Mesenteric fat pad (tissue), 1 donor: Measurements from ENCODE around the gene CDH13. TPM values are rescaled to one million over a fixed set of nuclear protein-coding genes. Genes with fewer than 3 reads are reported as not detected.

Source experiments
- DNase-seq: peaks from one replicate; pipeline ENCODE4 v3.0.0-alpha.2; 2020; ENCODE audit warnings: low spot score
- total RNA-seq: library from RNA; stranded (reverse); fragmentation: NEBNext Ultra II Directional; extraction: Animal tissue kit (Norgen Biotek cat#: 25700); gene quantifications from one replicate; pipeline ENCODE4 v1.2.1, GENCODE V29; 2021
- donor health status: DM: yes; HTN: yes; CAD: no.

CDH13 gene
- total RNA-seq, 1 donor from 2014 or later: 18.3 TPM

- DNase-seq: no peak
These were observed 1150.2 kb downstream of the CDH13 start for GRCh38 chr16:83776944-83777343.

DNA sequence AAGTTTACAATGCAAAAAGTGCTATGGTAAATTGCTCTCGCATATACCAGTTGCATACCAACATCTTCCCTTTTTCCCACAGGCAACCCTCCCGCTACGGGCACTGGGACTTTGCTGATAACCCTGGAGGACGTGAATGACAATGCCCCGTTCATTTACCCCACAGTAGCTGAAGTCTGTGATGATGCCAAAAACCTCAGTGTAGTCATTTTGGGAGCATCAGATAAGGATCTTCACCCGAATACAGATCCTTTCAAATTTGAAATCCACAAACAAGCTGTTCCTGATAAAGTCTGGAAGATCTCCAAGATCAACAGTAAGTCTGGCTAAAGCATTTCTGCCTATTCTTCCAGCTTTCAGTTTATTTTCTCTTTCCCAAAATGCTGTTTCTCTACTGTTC, 1153.1 kb downstream of the CDH13 start:
- no peak for DNase-seq

DNA sequence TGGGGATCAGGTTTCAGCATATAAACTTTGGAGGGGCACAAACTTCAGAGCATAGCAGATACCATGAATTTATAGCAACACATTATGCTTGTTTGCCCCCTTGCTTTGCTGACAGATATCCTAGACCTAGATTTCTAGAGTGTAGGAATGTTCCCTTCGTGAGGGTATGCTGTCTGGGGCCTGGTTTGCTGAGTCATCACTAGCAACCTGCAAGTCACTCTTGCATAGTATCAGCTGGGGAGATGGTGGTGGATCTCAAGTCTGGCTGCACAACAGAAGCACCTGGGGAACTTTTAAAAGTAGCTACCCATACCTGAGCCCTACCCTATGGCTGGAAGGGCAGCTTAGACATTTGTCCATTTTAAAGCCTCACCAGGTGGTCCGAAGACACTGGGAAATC, 1158.7 kb downstream of the CDH13 start:
- DNase-seq: no peak

DNA sequence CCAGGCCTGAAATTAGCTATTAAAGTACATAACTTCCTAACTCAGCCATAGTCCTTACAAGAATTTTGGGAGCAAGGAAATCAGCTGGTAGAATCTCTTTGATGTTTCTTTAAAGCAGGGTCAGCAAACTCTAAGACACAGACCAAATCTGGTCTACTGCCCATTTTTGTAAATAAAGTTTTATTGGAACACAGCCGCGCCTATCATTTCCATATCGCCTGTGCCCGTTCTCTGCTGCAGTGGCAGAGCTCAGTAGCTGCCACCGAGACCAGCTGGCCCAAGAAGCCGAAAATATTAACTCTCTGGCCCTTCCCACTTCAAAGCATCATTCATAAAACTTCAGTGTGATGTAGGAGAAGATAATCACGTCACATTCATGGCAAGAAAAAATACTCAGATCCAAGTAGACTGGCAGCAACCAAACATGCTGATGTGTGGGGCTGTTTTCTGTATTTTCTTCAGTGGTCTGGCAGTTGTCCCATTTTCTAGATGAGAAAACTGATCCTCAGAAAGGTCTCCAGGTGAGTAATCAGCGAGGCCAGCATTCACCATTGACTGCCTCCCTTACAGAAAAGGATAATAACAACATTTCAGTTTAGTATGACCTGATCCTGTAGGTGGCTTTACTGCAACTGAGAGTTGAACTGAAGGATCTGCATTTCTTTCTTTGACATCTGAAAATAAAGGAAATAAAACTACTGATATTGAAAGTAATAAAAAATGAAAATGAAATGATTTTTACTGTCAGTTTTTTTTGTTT, 1163.1 kb downstream of the CDH13 start:
- no peak for DNase-seq

- DNase-seq: no peak
These were observed 1165.1 kb downstream of the CDH13 start for GRCh38 chr16:83791916-83792315.

- no peak for DNase-seq
These were observed 1165.6 kb downstream of the CDH13 start for GRCh38 chr16:83792391-83792790.

- no peak for DNase-seq
These were observed 1166.4 kb downstream of the CDH13 start for GRCh38 chr16:83793179-83793578.

DNA sequence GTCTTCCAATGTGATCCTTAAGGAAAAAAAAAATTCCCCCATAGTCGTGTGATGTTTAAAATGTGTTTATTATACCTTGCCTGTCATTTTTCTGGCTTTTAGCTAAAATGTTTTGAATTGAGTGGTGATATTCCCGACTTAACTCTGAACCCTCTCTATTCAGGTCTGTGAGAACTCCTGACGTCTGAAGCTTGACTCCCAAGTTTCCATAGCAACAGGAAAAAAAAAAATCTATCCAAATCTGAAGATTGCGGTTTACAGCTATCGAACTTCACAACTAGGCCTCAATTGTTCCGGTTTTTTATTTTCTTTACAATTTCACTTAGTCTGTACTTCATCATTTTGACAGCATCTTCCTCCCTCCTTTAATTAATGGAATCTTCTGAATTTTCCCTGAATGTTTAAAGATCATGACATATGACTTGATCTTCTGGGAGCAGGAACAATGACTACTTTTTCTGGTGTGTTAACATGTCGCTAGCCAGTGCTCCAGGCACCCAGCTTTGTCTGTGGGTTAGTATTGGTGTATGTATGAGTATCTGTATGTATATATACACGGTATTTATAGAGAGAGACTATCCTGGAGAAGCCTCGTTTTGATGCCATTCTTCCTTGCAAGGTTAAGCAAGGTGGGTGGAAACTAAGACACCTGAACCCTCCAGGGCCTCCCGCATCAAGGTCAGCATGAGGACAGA, 1168.2 kb downstream of the CDH13 start:
- DNase-seq: no peak

- DNase-seq: no peak
These were observed 1170.2 kb downstream of the CDH13 start for GRCh38 chr16:83797013-83797412.

- DNase-seq: no peak
These were observed 1172.6 kb downstream of the CDH13 start for GRCh38 chr16:83799336-83799735.

GRCh38 chr16:83802135-83802534, 1175.4 kb downstream of the CDH13 start:
- no peak for DNase-seq

- DNase-seq: no peak
These were observed 1175.9 kb downstream of the CDH13 start for GRCh38 chr16:83802554-83803205.

DNA sequence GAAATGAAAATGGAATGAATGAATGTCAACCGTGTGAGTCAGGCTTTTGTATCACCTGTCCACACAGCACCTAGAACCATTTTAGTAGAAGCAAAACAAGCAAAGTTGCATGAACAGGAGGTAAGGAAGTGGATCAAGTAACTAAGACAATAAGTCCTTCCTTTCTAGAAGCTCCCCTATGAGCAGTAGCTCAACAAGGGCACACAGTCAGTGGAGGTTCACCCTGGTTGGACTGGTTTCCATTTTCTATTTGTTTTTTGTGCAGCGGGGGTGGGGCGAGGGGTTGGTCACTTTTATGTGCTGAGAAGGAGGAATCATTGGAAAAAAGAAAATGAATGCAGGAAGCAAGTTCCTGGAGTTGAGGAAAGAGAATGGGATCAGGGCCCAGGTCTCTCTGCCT, 1177.0 kb downstream of the CDH13 start:
- DNase-seq: no peak

- no peak for DNase-seq
These were observed 1177.6 kb downstream of the CDH13 start for GRCh38 chr16:83804366-83804765.

DNA sequence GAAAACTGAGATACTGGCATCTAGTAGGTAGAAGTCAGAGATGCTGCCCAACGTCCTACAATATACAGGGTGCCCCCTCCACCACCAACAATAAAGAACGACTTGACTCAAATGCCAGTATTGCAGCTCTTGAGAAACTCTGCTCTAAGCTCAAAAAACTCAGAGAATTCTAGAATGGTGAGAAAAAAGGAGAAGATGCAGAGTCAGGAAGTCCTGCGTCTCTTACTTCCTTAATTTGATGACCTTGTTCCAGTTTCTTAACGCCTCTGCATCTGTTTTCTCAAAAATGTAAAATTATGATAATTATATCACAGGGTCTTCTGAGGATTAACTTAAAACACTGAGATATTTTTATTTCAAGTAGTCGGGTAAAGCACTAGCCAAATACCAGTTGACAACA, 1179.3 kb downstream of the CDH13 start:
- DNase-seq: no peak

GRCh38 chr16:83806731-83807130, 1180.0 kb downstream of the CDH13 start:
- no peak for DNase-seq

DNA sequence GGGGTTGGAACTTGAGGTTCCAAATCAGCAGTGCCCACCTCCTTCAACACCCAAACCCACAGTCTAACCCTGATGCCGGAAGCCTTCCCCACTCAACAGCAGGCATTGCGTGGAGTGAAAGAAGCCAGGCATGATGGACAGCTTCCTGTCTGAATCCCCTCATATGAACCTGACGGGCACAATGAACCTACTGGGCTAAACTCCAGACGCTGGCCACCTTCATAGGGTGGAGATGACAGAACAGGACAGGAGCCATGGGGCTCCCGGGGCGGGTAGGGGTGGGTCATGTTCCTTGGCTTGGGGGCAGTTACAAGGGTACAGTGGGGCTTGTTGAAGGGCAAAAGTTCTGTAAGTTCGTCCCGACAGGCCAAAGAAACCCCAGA, 1180.5 kb downstream of the CDH13 start:
- no peak for DNase-seq

DNA sequence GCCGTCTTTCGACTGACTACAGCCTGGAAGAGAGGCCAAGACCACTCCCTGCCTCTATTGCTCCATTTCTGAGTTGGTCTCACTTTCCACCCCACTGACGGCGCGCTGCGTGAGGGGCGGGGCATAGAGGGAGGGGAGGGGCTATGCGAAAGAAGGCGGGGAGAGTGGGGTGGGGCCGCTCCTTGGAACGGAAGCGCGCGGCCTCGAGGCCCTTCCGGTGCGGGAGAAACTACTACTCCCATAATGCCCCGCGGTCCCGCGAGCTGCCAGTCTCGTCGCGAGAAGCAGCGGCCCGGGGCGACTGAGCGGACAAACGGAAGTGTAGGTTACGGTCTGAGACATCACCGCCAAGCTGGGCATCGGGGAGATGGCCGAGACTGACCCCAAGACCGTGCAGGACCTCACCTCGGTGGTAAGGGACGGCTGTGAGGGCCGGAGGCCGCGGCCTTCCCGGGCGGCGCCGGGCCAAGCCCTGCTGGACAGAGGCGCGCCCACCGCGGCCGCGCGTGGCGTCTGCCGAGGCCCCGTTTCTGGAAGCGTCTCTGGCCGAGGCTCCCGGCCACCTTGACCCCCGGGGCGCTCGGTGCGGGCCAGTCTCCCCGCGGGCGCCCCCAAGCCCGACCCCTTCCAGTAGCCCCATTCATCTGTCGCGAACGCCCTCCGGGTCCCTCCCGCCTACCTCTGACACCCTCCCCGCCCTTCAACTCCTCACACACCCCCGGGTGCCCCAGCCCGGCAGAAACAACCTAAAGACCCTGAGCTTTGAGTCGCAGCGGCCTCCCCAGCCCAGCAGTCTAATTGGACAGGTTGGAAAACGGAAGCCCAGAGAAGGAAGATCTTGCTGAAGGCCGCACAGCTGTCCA, 1181.2 kb downstream of the CDH13 start, which contains the start of gene HSBP1:
TSS of gene HSBP1 (plus strand) at position 269 of the 863 bp plus-strand sequence. CDS start at position 368, 99 bp downstream.
- peak; percentile 98 for DNase-seq

DNA sequence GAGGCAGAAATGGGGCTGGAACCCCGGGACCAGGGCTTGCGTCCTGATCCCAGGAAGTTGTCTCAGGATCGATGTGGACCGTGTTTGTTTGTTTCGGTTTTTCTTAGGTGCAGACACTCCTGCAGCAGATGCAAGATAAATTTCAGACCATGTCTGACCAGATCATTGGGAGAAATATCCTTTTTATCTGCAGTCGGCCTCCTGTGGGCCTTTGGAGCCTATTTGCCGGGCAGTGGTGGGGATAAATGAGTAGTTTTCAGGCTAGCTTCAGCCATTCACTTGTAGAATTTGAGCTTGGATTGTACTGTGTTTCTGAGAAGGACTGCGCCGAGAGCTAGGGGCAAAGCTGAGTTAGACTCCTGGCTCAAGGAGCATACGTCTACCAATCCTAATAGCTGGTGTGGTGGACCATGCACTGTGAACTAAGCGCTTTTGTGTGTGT, 1181.8 kb downstream of the CDH13 start:
- DNase-seq: no peak

DNA sequence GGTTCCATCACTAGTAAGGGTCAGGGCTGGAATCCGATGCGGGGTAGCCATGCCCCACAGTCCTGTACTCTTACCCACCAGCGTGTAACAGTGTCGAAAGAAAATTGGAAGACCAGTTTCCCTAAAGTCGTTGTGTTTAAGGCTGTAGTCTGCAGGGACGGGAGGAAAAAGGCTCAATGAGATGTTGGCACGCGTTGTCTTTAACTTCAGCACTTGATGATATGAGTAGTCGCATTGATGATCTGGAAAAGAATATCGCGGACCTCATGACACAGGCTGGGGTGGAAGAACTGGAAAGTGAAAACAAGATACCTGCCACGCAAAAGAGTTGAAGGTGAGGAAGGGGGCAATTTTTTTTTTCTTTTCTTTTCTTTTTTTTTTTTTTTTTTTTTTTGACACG, 1182.3 kb downstream of the CDH13 start:
- DNase-seq: no peak

- no peak for DNase-seq
These were observed 1184.1 kb downstream of the CDH13 start for GRCh38 chr16:83810901-83811300.
